HUES48 (cell line): ENCODE results near the gene PRSS35.

Experiments used
- H3K27ac ChIP-seq: one replicate; pipeline ENCODE4 v1.7.0; 2013; ENCODE audit warnings: low read depth, low read length, inconsistent platforms
- H3K27me3 ChIP-seq: 2 replicates; pipeline ENCODE4 v1.6.1; 2013; ENCODE audit warnings: mild to moderate bottlenecking, low read length; ENCODE audit not compliant: control insufficient read depth, insufficient read depth
- H3K36me3 ChIP-seq: 2 replicates; pipeline ENCODE4 v1.6.1; 2013; ENCODE audit warnings: low read length; ENCODE audit not compliant: control insufficient read depth, insufficient read depth
- H3K4me1 ChIP-seq: 2 replicates; pipeline ENCODE4 v1.6.1; 2013; ENCODE audit warnings: mild to moderate bottlenecking, low read length; ENCODE audit not compliant: control insufficient read depth, insufficient read depth
- H3K4me3 ChIP-seq: 2 replicates; pipeline ENCODE4 v1.5.1; 2013; ENCODE audit warnings: mild to moderate bottlenecking, low read depth, low read length
- H3K9ac ChIP-seq: 2 replicates; pipeline ENCODE4 v1.6.1; 2013; ENCODE audit warnings: mild to moderate bottlenecking, low read depth, low read length, moderate library complexity
- H3K9me3 ChIP-seq: 2 replicates; pipeline ENCODE4 v1.6.1; 2013; ENCODE audit warnings: low read length; ENCODE audit not compliant: control insufficient read depth, insufficient read depth

The PRSS35 gene, protein sequence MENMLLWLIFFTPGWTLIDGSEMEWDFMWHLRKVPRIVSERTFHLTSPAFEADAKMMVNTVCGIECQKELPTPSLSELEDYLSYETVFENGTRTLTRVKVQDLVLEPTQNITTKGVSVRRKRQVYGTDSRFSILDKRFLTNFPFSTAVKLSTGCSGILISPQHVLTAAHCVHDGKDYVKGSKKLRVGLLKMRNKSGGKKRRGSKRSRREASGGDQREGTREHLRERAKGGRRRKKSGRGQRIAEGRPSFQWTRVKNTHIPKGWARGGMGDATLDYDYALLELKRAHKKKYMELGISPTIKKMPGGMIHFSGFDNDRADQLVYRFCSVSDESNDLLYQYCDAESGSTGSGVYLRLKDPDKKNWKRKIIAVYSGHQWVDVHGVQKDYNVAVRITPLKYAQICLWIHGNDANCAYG

DNA sequence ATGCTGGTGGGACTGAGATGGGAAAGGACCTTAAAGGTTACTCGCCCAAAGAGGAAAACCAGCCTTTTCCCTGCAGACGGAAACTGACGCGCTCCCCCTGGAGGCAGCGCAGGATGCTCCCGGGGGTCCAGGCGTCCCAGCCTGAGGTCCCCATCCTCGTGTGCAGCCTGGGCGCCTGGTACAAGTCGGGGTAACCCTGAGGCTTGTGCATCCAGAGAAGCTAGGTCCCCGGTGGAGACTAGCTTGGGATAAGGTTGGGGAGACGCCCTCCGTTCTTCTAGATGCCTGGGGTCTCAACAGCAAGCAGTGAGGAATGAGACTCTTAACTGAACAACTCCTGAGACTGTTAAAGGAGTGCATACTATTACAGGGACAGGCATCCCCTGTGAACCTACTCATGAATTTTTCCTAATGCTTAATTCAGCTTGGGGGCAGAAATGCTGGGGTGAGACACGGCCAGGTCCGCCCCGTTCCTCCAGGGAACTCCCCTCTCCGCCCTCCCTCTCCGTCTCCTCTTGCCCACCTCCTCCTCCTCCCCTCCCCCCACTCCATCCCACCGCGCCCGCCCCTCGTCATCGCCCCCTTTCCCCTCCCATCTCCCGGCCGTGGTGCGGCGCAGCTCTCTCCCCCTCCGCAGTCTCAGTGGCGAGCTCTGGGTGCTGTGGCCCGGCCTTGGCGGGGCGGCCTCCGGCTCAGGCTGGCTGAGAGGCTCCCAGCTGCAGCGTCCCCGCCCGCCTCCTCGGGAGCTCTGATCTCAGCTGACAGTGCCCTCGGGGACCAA lies at the start of gene PRSS35:
Gene PRSS35 (plus strand): TSS at position 634 of the 781 bp plus-strand sequence. CDS start 10,908 bp downstream, outside the sequence.
- no peaks in the 10 kb centered on the region for H3K9me3 ChIP-seq
- 0 out of 2 replicates have a peak, but pooled peaks cover 11% of the 10 kb centered on the region for H3K4me1 ChIP-seq
- H3K4me3 ChIP-seq: peak within 1 kb of the TSS; percentile 85
- H3K27me3 ChIP-seq: peaks cover 11% of the 10 kb centered on the region; the same call in 1 of the 2 replicates
- H3K36me3 ChIP-seq: no peaks in the 10 kb centered on the region
- H3K9ac ChIP-seq: no peak within 1 kb of the TSS
- H3K27ac ChIP-seq: peak within 1 kb of the TSS; percentile 65

DNA sequence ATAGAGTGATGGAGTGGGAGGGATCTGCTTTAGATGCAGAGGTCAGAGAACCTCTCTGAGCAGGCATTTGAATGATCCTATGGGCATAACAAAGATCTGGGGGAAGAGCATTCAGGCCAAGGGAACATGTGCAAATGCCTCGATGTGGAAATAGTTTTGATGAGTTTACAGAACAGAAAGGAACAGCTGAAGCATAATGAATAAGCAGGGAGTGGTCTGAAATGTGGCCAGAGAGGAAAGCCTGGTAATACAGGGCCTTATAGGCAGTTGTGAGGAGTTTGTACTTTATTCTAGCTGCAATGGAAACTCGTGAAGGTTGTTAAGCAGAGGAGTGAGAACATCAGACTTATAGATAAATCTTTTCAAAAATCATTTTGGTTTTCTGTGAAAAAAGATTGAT lies 48.4 kb upstream of the PRSS35 start:
- Histone ChIP-seq H3K9ac (no peak overlapping the region), H3K36me3 (no peaks in the 10 kb centered on the region), H3K4me3 (no peak overlapping the region), H3K4me1 (peaks cover 12% of the 10 kb centered on the region), H3K27ac (no peak overlapping the region), H3K9me3 (no peaks in the 10 kb centered on the region), H3K27me3 (peaks cover 30% of the 10 kb centered on the region)

DNA sequence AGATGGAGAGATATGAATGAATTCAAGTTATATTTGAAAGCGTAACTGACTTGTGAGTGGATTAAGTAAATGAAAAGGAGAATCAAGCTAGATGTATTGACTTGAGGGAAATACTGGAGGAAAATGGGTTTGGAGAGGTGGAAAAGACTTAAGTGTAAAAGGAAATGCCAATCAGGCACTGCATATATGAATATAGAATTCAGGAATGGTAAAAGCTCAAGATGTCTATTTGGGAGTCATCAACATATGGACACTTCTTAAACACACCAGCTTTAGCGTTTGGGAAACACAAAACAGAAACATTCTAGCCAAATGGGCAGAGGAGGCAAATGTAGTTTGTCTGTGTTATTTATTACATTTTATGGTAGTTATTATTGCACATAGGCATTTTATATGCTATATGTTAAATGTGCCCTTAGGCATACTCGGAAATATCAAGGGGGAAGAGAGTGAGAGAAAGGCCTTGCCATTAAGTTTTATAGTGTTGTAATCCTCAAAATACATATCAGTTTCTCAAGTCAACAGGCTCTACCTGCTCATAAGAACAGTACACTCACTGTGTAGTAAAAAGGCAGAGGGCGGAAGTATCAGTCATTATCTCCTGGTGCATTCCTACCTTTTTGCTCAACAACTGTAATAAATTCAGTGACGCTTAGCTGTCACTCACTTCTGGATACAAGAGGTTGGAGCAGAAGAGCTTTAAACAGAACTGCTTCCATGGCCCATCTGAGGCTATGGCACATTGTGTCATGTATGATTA lies 47.8 kb upstream of the PRSS35 start:
- Histone ChIP-seq H3K9ac (no peak overlapping the region), H3K27ac (no peak overlapping the region), H3K27me3 (peaks cover 30% of the 10 kb centered on the region), H3K4me1 (peaks cover 12% of the 10 kb centered on the region), H3K36me3 (no peaks in the 10 kb centered on the region), H3K4me3 (no peak overlapping the region), H3K9me3 (no peaks in the 10 kb centered on the region)

DNA sequence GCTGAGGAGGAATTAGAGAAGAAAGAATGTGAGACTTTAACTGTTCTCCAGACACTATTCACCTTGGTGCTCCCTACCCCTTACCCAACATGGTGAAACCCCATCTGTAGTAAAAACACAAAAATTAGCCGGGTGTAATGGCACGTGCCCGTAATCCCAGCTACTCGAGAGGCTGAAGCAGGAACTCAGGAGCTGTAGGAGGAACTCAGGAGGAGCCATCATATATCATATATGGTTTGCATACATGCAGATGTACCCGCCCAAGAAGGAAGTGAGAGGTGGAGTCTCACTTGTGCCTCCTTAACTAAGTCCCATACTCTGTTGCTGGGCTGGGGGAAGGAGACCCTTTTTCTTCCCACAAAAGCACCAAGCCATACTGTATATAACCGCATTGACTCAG lies 46.0 kb upstream of the PRSS35 start:
- Histone ChIP-seq H3K4me1 (peaks cover 12% of the 10 kb centered on the region), H3K9me3 (no peaks in the 10 kb centered on the region), H3K4me3 (no peak overlapping the region), H3K27me3 (peaks cover 23% of the 10 kb centered on the region), H3K27ac (no peak overlapping the region), H3K36me3 (no peaks in the 10 kb centered on the region), H3K9ac (no peak overlapping the region)

DNA sequence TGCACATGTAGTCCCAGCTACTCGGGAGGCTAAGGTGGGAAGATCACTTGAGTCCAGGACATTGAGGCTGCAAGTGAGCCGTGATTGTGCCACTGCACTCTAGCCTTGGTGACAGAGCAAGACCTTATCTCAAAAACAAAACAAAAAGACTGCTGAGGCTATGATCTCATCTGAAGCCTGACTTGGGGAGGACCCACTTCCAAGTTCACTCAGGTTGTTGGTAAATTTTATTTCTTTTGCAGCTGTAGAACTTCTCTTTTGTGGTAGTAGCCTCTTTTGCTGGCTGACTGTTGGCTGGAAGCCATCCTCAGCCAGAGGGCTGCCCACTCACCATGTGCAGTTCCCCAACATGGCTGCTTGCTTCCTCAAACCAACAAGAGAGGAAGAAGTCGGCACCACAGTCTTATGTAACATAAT lies 44.7 kb upstream of the PRSS35 start:
- H3K9ac ChIP-seq: no peak overlapping the region
- H3K27me3 ChIP-seq: peaks cover 13% of the 10 kb centered on the region; the same call in 1 of the 2 replicates
- H3K36me3 ChIP-seq: no peaks in the 10 kb centered on the region
- peaks cover 4% of the 10 kb centered on the region; the same call in 1 of the 2 replicates for H3K4me1 ChIP-seq
- no peak overlapping the region for H3K4me3 ChIP-seq
- H3K27ac ChIP-seq: no peak overlapping the region
- no peaks in the 10 kb centered on the region for H3K9me3 ChIP-seq

DNA sequence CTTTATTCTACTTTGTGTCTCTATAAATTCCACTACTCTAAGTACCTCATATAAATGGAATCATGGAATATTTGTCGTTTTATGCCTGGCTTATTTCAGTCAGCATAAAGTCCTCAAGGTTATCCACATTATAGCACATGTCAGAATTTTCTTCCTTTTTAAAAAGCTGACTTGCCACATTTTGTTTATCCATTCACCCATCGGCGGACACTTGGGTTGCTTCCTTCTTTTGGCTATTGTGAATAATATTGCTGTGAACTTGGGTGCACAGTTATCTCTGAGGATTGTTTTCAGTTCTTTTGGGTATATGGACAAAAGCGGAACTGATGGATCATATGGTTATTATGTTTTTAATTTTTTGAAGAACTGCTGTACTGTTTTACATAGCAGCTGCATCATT lies 42.3 kb upstream of the PRSS35 start:
- no peak overlapping the region for H3K27ac ChIP-seq
- H3K9me3 ChIP-seq: no peaks in the 10 kb centered on the region
- H3K4me1 ChIP-seq: peaks cover 13% of the 10 kb centered on the region
- no peak overlapping the region for H3K9ac ChIP-seq
- H3K36me3 ChIP-seq: no peaks in the 10 kb centered on the region
- no peak overlapping the region for H3K4me3 ChIP-seq
- peaks cover 6% of the 10 kb centered on the region; the same call in 1 of the 2 replicates for H3K27me3 ChIP-seq

DNA sequence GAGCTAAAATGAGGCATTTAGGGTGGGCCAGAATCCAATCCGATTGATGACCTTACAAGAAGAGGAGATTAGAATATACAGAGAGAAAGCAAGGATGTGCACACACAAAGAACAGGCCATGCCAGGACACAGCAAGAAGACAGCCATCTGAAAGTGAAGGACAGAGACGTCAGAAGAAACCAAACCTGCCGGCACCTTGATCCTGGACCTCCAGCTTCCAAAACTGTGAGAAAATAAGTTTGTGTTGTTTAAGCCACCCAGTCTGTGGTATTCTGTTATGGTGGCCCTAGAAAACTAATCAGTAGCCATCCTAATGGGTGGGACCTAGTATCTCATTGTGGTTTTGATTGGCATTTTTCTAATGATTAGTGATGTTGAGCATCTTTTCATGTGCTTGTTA lies 41.7 kb upstream of the PRSS35 start:
- H3K4me3 ChIP-seq: no peak overlapping the region

DNA sequence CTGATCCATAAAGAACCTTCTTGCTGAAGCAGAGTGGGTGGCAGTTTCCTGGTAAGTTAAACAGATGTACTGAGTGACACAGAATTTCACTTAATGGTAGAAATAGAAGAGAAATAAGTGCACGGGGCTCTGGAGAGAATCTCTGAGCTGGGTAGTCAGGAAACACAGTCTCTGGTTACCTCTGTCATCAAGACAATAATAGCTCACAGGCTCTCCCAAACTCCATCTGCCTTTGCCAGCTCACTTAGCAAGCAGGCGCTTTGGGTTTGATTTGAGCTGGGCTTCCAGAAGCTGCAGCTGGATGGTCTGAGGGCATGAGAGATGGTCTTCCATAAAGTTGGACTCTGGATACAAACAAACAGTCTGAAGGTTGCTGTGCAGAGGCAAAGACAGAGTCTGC lies 39.6 kb upstream of the PRSS35 start:
- no peaks in the 10 kb centered on the region for H3K9me3 ChIP-seq

More for the DNA sequence above, 41.7 kb upstream of the PRSS35 start:
- H3K27me3 ChIP-seq: peaks cover 6% of the 10 kb centered on the region; the same call in 1 of the 2 replicates
- H3K36me3 ChIP-seq: no peaks in the 10 kb centered on the region
- no peak overlapping the region for H3K9ac ChIP-seq
- no peak overlapping the region for H3K27ac ChIP-seq
- H3K9me3 ChIP-seq: no peaks in the 10 kb centered on the region
- H3K4me1 ChIP-seq: peaks cover 13% of the 10 kb centered on the region

DNA sequence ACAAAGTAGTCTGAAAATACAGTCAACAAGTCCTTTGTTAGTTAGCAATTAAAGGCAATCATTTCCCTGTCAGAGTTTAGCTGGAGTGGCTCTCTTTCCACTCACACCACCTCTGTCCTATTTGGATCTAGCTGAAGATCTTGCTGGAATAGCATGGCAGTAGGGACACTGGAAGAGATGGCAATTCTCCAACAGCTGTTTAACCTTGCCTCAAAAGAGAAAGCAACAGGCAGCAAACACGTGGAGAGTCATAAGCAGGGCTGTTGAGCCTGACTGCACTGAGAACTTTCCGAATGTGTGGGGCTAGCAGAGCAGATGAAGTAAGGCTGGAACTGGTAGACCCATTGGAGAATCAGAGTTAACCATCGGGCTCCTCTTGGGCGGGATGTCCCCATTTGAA lies 38.0 kb upstream of the PRSS35 start:
- Histone ChIP-seq H3K9ac (no peak overlapping the region), H3K9me3 (no peaks in the 10 kb centered on the region), H3K27me3 (no peaks in the 10 kb centered on the region; the same call in 1 of the 2 replicates), H3K27ac (no peak overlapping the region), H3K4me1 (peaks cover 13% of the 10 kb centered on the region), H3K36me3 (no peaks in the 10 kb centered on the region), H3K4me3 (no peak overlapping the region; the same call in 1 of the 2 replicates)

More for the DNA sequence above, 39.6 kb upstream of the PRSS35 start:
- no peaks in the 10 kb centered on the region for H3K36me3 ChIP-seq
- H3K4me3 ChIP-seq: no peak overlapping the region
- H3K27me3 ChIP-seq: no peaks in the 10 kb centered on the region; the same call in 1 of the 2 replicates
- H3K4me1 ChIP-seq: peaks cover 13% of the 10 kb centered on the region
- no peak overlapping the region for H3K27ac ChIP-seq
- no peak overlapping the region for H3K9ac ChIP-seq

DNA sequence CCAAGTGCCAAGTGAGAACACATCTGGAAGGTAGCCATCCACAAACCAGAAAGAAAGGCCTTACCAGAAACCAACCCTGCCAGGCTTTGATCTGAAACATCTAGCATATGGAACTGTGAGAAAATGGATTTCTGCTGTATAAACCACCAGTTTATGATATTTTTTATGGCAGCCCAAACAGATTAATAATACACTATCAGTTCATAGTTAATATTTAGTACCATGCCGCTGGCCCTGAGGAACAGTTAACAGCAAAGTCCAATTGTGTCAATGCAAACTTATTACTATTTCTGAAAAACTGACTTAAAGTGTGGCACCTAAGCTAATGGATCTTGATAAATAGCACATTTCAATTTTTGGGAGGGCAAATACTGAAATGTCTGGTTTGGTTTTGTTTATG lies 35.4 kb upstream of the PRSS35 start:
- no peak overlapping the region for H3K9ac ChIP-seq
- no peaks in the 10 kb centered on the region; the same call in 1 of the 2 replicates for H3K27me3 ChIP-seq
- H3K4me1 ChIP-seq: peaks cover 13% of the 10 kb centered on the region
- no peaks in the 10 kb centered on the region for H3K36me3 ChIP-seq
- no peaks in the 10 kb centered on the region for H3K9me3 ChIP-seq
- no peak overlapping the region for H3K27ac ChIP-seq
- H3K4me3 ChIP-seq: no peak overlapping the region
